Stimulated activated CD8-positive, alpha-beta memory T cell treated with anti-CD3 and anti-CD28 coated beads, Interleukin-12 subunit alpha, Interleukin-12 subunit beta, amount 100 ng/mL, for 24 hours (primary cell): Measurements from ENCODE around the gene TMEM132C.
"Not testable (repeated sequence)": the region's sequence is repeated elsewhere in the genome, so short reads cannot be mapped to it uniquely, and the experiment has no call there.

Experiments used
- DNase-seq: peaks from one replicate; pipeline ENCODE4 v3.0.0-alpha.2; 2020; ENCODE audit errors: extremely low read depth

TMEM132C gene

DNA sequence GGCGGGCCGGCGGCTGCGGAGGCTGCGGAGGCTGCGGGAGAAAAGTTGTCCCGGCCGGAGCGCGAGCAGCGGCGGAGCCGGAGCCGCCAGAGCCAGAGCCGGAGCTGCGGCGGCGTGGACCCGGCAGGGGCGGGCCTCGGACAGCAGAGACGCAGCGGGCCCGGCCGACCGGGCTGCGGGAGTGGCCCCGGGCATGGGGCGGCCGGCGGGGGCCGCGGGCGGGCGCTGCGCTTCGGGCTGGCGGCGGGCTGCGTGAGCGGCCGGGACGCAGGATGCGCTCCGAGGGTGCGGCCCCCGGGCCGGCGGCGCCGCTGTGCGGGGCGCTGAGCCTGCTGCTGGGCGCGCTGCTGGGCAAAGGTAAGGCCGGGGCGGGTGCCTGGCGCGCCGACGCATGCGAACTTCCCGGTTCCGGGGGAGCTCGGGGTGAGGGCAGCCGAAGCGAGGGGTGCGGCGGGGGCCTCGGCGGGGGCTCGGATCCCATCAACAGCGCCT is at the start of gene TMEM132C:
TMEM132C (plus strand) TSS at position 40 of the 492 bp plus-strand sequence; CDS start at position 273, 233 bp downstream.
- no peak for DNase-seq

DNA sequence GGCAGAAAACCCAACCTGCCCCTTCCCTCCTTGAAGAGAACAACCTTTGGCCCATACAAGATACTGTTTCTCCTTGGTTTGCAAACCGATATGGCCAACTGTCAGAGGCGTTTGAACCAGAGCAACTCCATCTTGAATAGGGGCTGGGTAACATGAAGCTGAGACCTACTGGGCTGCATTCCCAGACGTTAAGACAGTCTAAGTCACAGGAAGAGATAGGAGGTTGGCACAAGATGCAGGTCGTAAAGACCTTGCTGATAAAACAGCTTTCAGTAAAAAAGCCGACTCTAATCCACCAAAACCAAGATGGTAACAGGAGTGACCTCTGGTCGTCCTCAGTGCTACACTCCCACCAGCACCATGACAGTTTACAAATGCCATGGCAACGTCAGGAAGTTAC is 42.7 kb upstream of the TMEM132C start:
- no peak for DNase-seq

DNA sequence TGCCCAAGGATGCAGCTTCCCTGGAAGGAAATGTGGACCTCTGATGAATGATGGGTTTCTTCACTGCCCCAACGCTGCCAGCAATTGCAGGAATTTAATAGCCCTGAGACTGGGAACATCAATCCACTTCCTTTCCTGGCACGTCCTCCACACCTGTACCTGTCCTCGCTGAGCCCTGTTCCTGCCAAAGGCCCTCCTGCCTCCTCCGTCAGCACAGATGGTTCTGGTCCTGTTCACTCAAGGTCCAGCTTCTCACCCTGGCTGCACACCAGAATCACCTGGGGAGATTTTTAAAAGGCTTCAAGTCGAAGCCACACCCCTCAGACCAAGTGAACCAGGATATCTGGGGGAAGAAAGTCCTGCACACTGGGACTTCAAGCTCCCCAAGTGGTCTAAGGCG is 38.4 kb upstream of the TMEM132C start:
- DNase-seq, result no peak

DNA sequence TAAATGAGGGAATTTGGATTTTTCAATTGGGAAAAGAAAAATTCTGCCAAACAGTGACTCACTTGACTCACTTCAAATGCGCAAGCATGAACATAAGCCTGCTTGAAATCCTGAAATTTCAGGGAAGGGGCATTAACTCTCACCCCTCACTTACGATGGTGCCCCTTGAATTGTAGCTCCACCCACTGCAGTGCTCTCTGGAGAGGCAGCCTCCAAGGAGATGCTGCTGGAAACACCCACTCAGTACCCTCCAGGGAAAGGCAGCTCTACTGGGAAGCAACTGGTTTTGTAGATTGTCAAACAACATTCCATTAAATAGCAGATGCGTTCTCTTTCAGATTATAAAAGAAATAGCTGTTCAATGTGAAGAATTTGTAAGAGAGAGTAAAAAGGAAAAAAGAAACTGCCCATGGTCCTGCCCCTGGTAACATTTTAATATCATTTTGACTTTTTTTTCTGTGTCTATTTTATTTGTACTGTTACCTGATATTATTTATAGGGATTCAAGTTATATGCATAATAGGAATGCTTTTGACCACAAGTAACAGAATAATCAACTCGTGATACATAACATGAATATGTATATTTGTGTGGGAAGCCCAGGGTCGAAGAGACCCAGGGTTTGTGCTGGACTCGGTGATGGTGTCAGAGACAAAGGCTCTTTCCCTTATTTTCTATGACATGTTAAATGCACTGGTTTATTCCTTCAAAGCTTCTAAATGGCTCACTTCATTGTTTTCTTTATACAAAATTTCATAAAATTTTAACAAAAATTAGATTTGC is 31.1 kb upstream of the TMEM132C start:
- DNase-seq, result no peak

DNA sequence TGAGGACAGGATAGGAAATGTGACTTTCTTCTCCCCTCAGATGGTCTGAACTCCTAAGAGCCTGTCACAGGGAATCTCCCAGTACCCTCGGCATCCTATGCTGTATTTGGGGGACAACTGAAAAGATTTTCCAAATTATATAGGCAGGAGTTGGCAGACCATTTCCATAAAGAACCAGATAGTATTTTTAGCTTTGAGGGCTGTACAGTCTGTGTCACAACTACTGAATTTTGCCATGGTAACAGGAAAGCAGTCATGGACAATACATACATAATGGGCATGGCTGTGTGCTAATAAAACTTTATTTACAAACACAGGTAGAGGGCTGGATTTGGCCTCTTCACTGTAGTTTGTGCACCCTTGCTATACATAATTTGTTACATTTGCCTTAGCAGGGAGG is 30.4 kb upstream of the TMEM132C start:
- no peak for DNase-seq

DNA sequence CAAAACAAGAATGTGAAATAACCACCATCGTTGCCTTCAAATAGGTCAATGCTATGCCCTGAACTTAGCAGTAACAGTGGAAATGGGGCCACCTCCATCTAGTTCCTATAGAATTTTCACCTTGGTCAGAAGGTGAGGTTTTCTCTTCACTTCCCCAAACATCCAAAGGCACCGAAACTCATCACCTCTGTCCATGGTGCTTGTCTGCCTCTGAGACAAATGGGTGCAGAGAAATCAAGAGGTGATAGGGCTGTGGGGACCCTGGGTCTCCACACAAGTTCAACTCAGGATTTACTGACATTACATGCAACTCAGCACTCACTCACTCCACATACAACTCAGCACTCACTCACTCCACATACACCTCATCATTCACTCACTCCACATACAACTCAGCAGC is 26.2 kb upstream of the TMEM132C start:
- no peak for DNase-seq

DNA sequence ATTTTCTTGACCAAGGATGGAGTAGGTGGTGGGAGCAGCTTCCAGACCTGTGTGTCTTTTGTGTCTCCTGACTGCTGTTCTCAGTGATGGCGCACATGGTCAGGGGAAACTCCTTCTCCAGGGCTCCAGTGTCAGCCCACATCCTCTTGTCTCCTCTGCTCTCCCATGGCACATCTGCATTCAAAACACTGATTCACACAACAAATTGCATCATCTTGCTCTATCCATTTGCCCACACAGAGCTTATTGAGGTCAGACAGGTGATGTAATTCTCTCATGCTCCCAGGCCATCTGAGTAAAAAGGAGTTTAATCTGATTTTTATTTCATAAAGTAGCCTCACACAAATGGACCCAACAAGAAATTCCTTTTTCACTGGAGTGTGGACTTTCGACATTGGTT is 21.8 kb upstream of the TMEM132C start:
- DNase-seq, result no peak

DNA sequence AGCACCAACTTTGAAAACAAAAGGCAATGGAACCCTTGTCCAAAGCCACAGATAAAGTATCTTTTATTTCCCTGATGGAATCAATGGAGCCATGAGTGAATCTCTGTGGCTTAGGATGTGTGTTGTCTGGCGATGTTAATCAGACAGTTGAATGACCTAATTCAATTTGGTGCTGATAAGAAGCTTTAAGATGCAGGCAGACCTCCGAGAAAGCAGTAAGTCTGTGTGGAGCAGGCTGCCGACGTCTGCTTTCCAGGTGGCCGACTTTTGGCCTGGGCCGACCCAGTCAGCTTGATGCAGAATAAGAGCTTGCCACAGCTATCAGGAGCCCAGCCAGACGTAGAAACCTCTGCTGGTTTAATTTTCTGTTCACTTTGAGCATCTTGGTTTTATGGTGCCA is 21.1 kb upstream of the TMEM132C start:
- DNase-seq, result no peak

DNA sequence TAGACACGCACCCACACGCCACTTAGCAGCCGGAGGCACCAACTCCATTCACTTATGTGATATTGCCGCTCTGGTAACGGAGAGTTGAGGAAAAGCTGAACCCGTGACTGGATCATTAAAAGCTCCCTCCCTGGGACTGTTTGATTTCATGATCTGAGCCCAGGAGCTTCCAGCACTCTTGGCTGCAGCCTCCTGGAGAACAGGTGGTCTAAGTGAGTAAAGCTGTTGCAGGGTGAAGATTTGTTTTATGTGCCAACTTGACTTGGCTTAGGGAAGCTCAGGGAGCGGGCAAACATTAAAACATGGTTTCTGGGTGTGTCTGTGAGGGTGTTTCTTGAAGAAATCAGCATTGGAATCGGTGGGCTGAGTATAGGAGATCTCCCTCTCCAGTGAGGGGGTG is 16.9 kb upstream of the TMEM132C start:
- no peak for DNase-seq

DNA sequence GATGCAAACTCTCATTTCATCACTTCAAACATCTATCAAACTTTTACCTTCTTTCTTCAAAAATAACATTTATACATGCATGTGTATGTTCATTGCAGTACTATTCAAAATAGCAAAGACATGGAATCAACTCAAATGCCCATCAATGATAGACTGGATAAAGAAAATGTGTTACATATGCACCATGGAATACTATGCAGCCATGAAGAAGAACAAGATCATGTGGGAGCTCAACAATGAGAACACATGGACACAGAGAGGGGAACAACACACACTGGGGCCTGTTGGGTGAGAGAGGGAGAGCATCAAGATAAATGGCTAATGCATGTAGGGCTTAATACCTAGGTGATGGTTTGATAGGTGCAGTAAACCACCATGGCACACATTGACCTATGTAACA is 13.1 kb upstream of the TMEM132C start:
- not testable (repeated sequence) for DNase-seq

DNA sequence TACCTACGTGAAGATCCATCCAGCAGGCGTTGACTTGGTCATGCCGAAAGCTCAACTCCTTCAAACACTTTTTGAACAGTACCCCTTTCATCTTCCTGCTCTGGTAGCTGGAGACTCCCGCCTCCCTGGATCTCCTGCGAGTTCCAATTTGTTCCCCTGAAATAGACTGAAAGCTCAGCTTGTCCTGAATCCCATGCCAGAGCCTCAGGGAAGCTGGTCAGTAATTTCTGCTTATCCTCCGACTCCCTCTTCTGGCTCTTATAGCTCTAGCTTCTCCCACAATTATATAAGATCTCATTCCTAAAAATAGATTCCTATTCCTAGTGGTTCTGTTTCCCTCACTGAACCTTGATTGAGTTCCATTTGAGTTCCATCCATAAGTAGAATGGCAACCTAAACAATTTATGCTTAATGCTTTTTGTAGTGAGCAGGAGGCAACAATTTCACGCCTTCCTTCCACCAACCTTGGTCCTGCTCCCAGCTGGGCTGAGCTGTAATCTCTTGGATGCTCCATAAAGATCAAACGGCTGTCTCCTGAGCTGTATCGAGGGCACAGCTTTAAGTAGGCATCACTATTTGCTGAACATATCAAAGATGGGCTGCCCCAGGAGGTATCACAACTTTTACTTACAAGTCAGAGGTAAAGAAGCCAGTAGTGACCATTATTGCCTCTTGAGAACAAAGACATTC is 8.0 kb upstream of the TMEM132C start:
- DNase-seq, result no peak

DNA sequence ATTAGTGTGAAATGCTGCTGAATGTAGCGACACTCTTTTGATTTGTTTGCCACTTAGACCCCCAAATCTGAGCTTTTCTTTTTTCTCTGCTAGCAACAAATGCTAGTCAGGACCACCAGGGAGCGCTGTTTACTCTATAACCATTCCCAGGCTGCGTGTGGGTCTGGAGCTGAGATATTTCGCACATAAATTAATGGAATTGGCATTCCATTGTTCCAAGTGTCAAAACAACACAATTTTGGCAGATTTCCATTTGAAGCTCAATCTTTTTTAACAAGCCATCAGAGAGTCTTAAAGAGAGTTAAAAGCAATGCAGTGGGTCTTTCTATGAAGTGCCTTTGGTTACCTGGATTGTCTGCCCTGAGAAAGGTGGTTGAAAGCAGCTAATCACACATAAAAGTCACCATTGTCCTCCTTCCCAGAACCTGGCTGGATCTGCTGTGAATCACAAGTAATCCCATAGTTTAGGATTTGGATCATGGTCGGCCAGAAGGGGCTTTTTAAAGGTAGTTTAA is 7.4 kb upstream of the TMEM132C start:
- DNase-seq, result no peak

DNA sequence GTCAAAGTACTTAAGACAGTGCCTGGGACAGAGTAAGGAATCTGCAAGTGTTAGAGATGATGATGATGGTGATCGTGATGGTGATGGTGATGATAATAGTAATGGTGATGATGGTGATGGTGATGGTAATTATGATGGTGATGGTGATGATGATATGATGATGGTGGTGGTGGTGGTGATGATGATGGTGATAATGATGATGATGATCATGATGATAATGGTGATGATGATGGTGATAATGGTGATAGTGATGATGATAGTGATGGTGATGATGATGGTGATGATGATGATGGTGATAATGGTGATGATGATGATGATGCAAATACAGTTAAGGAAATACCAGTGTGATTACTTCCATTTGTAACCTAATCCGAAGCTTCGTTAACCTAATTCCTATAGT is 5.2 kb upstream of the TMEM132C start:
- no peak for DNase-seq

DNA sequence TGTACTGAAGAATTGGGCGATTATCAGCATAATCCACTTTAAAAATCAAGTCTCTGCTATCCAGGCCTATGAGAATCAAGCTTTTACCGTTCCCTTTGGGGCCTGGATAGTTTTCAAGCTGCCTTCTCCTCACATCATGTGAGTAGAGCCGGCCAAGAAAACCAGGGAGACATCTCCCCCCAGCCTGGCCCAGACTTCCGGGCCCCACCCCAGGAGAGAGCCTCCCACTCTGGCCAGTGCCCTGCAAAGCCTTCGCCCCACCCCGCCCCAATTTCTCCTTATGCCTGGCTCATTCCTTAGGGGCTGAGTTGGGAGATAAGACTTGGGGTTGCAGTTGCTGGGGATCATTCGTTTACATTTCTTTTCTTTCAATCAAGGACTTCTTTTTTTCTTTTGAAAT is 1.4 kb upstream of the TMEM132C start:
- no peak for DNase-seq

DNA sequence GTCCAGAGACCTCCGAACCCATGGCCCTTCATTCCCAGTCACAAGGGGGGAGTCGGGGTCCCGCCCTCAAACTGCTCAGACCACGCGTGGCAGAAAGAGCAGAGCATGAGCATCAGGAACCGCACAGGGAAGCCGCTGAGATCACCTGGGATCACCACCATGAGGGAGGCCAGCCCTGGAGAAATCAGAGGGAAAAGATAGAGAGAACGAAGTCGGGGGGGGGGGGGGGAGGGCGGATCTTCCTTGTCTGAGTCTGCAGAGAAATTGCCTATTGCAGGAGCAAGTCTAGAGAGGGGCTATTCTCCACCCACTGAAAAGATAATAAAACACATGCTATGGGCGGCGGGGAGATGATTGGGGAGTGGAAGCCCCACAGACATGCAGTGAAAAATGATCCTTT is 884 bp upstream of the TMEM132C start:
- no peak for DNase-seq

DNA sequence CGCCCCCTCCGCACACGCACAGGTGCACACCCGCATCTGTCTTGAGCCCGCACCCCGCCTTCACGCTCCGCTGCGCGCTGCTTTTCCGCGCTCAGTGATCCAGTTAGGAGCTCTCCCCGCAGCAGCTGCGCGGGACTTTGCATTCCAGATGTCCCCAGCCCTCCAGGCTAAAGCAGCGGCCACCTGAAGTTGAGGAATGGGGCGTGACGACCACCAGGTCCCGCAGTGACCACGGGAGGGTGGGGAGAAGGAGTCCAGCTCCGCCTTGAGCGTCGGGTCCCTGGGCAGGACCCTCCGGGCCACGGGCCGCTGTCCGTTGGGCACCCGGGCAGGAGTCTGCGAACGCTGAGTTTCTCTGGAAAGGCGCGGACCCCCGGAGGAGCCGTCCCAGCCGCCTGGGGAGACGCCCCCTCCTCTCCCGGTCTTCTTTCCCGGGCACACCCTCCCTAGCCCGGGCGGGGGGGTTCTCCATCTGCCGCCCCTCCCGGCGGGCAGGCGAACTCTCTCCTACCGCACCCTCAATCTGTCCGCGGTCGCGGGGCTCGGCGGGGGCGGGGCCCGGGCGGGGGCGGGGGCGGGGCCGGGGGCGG is 334 bp upstream of the TMEM132C start:
- no peak for DNase-seq

DNA sequence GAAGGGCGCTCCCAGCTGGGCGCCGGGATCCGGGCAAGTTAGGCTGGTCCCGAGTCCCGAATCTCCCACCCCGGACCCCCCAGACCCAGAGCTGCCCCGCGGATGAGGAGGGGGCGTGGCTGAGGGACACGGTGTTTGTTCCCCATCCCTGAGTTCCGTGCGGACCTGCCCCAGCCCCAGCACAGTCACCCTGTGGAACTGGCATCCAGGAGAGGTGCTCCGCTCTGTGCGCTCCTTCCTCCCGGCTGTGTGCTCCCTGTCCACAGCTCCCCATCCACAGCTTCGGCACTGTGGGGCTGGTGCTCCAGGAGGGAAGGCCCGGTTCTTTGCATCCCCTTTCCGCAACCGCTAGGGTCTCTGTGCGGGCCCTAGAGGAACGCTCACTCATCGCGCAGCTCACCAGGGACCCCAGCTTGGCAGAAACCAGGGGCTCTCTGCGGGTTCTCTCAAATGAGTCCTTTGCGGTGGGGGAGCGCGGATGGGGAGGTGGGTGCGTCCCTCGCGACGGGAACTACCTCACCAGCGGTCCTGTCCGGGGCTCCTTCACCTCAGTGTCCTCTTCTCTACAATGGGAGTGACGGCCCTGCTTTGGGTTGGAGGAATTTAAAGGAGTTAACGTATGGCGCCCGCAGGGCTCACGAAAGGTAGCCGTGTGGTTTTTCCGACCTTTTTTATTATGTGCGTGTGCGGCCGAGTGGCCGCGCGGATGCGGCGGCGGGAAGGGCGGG is 845 bp downstream of the TMEM132C start:
- DNase-seq, result no peak

DNA sequence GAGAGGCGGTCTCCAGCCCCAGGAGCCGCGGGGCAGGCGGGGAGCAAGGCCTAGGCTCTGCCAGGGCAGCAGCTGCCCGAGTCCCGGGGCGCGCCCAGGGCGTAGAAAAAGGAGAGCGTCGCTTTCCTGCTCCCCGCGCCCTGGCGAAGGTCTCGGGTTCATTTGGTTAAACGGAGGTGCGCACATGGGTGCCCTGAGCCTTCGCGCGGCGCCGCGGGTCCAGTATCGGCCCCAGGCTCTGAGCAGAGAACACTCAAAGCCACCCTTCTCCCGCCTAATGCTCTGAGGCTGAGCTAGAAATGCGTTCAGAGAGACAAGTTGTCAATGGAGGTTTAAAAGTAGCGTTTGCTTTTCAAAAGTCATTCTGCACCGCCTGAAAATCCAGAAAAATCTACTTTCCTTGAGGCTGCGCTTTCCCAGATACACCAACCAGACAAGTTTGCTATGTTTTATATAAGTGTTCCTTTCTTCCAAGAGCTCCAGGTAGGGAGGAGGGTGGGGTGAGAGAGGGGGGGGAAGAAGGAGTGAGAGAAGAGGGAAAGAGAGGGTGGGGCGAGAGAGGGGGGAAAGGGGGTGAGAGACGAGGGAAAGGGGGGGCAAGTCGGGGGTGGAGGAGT is 1.5 kb downstream of the TMEM132C start:
- DNase-seq, result no peak

DNA sequence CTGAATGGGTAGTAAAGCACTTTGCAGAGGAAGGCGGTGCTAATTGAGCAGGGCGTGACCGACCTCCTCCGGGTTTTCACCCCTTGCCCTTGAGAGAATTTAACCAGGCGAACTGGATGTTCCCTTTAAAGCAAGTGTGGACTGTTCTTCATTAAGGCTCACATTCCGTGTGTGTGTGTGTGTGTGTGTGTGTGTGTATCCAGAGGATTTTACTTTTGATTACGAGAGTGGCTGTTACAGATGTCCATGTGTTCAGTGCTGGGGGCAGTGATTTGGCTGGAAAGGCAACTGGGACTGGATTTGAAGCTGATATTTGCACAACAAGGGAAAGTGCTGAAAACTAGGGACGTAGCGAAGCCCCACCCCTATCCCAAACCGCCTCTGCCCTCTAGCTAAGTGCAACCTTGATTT is 2.2 kb downstream of the TMEM132C start:
- DNase-seq, result no peak

DNA sequence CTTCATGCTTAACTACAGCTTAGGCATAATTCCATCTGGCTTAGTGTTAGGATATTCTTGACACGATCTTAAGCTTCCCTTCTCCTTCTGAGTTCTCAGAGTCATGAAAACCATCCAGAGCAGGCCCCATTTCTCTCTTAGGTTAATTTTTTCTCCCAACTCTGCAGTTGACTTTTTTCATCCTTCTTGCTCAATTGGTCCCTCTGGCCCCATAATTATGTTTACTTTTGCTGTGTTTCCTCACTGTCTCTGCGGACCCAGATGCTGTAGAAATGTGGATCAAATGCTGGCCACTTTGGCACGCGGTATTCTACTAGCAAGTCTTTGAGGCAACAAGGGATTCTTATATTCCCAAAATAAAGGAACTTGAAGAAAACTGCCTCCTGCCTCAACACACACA is 9.5 kb downstream of the TMEM132C start:
- no peak for DNase-seq

DNA sequence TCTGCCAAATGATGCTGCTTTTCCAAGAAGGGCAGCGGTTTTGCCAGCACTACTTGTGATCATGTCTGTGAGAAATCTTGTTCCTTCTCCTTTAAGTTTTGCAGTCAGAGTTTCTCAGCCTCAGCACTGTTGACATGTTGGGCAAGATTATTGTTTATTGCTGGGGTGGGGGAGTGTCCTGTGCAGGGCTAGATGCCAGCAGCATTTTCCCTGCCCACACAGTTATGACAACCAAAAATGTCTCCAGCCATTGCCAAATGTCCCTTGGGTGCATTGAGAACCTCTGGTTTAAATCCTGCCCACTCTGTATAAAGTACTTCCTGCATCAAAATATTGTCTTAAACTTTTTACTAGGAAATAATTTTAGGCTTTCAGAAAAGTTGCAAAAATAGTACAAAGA is 20.0 kb downstream of the TMEM132C start:
- DNase-seq, result no peak

DNA sequence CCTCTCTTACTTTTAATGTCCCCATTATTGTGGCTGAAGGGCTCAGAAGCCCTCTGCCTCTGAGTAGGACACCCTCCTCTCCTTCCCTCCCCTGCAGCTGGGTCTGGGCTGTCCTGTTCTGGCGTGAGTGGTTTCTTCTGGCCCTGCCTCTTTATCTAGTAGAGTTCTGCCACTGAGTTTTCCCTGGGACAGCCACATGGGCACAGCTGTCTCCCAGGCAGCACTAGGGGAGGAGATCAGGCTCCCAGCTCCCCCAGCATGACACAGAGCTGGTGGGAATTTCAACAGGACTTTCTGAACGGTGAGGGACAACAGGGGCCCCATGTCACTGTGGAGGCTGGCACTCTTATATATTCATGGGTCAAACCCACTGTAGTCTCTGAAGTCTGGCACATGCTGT is 21.4 kb downstream of the TMEM132C start:
- no peak for DNase-seq
